NCI-H2196 (cell line): Measurements from ENCODE around the gene USP35.

ENCODE experiments used
- DNase-seq: peaks from one replicate; lab custom pipeline; 2025; ENCODE audit not compliant: unreplicated experiment; lab: John Stamatoyannopoulos, UW

The USP35 gene

DNA sequence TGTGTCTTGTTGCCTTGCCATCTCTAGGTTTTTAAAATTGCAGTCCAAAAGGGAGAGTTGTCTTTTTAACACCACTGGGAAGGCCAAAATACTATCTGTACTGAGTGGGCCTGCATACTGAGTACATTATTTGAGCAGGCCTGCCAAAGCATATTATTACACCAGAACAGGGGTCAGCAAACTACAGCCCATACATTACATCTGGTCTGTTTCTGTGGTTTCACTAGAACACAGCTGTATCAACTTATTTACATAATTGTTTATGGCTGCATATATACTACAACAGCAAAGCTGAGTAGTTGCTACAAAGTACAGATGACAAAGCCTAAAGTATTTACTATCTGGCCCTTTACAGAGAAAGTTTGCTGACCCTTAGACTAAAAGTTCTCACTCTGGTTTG, 74.0 kb downstream of the USP35 start:
- DNase-seq, result no peak
